Endothelial cell of umbilical vein (primary cell): Measurements from ENCODE around the gene FAM174B. TPM values are rescaled to one million over a fixed set of nuclear protein-coding genes. Genes with fewer than 3 reads are reported as not detected.

Source experiments
- BruUV-seq: library from RNA; stranded (reverse); fragments of 400-500 nt; replicated peaks from 2 replicates; lab custom pipeline; 2021; lab: Mats Ljungman, UMichigan
- CTCF ChIA-PET: fragments of 300-600, 350-600 bp; sonication (Branson Sonifier 250); formaldehyde crosslinking; loops from one replicate; lab custom pipeline; 2021; ENCODE audit warnings: antibody characterized with exemption, inconsistent platforms; lab: Charles Lee
- POLR2A ChIA-PET: fragments of 300-600, 350-600 bp; sonication (Branson Sonifier 250); formaldehyde crosslinking; loops from one replicate; lab custom pipeline; 2021; ENCODE audit warnings: antibody characterized with exemption, inconsistent platforms; lab: Charles Lee
- DNase-seq: peaks from one replicate; pipeline ENCODE4 v3.0.0-alpha.2; 2011; ENCODE audit warnings: low read depth, low spot score
- FAIRE-seq: peaks from 2 replicates; lab custom pipeline; 2011; peaks lifted over from hg19 to GRCh38; lab: Jason Lieb, UNC
- H2AFZ ChIP-seq: 2 replicates; pipeline ENCODE4 v1.6.0; 2012; ENCODE audit warnings: low read depth, low read length, control low read depth, inconsistent platforms
- H3K27ac ChIP-seq: 2 replicates; pipeline ENCODE4 v1.5.1; 2011; ENCODE audit warnings: low read depth, mild to moderate bottlenecking, control low read depth, low read length, moderate library complexity; ENCODE audit not compliant: insufficient read depth
- H3K27me3 ChIP-seq, 2 experiments: 2 replicates each; pipeline versions ENCODE4 v1.6.0 to v1.6.1; 2011; ENCODE audit warnings: low read length in 2 of 2, mixed read lengths in 1 of 2; ENCODE audit not compliant: control insufficient read depth in 2 of 2, insufficient read depth in 2 of 2
- H3K36me3 ChIP-seq, 2 experiments: 2 replicates in 1 of 2; 3 replicates in 1 of 2; pipeline ENCODE4 v1.5.1; 2011; ENCODE audit warnings: low read length in 2 of 2, mild to moderate bottlenecking in 1 of 2, moderate library complexity in 1 of 2; ENCODE audit not compliant: control insufficient read depth in 2 of 2, insufficient read depth in 2 of 2; ENCODE audit errors: extremely low read depth in 1 of 2
- H3K4me1 ChIP-seq: 3 replicates; pipeline ENCODE4 v1.5.1; 2011; ENCODE audit warnings: mild to moderate bottlenecking, low read length; ENCODE audit not compliant: control insufficient read depth, insufficient read depth; ENCODE audit errors: extremely low read depth
- H3K4me2 ChIP-seq: 2 replicates; pipeline ENCODE4 v1.6.1; 2011; ENCODE audit warnings: low read length, control low read depth, mixed read lengths; ENCODE audit not compliant: insufficient read depth
- H3K4me3 ChIP-seq, 3 experiments: fragments of 200-600 bp in 1 of 3; sonication (generic), shearing (Covaris generic) in 1 of 3; replicated peaks in 1 of 3; 2 replicates each; pipeline ENCODE4 v1.5.1; 2011 to 2016; ENCODE audit warnings: control low read depth in 3 of 3, low read length in 3 of 3, mild to moderate bottlenecking in 2 of 3, inconsistent platforms in 1 of 3, low read depth in 1 of 3, moderate library complexity in 1 of 3; ENCODE audit not compliant: insufficient read depth in 1 of 3
- H3K79me2 ChIP-seq: 2 replicates; pipeline ENCODE4 v1.6.0; 2012; ENCODE audit warnings: low read length, inconsistent platforms; ENCODE audit not compliant: control insufficient read depth, insufficient read depth
- H3K9ac ChIP-seq: replicated peaks from 2 replicates; pipeline ENCODE3; 2011; ENCODE audit warnings: low read length, control low read depth; ENCODE audit not compliant: insufficient read depth; ENCODE audit errors: extremely low read depth
- H3K9me1 ChIP-seq: replicated peaks from 3 replicates; pipeline ENCODE4 v1.6.0; 2011; ENCODE audit warnings: mild to moderate bottlenecking, low read length; ENCODE audit not compliant: control insufficient read depth, insufficient read depth; ENCODE audit errors: extremely low read depth
- H3K9me3 ChIP-seq: replicated peaks from 2 replicates; pipeline ENCODE4 v1.5.1; 2012; ENCODE audit warnings: low read length, inconsistent platforms; ENCODE audit not compliant: control insufficient read depth, insufficient read depth
- H4K20me1 ChIP-seq: replicated peaks from 2 replicates; pipeline ENCODE3; 2011; ENCODE audit warnings: mild to moderate bottlenecking, low read length; ENCODE audit not compliant: control insufficient read depth, insufficient read depth; ENCODE audit errors: extremely low read depth
- MYC ChIP-seq: IDR thresholded peaks from one replicate; pipeline ENCODE4 v1.6.1; 2011; ENCODE audit warnings: mild to moderate bottlenecking, low read depth, low read length
- POLR2A ChIP-seq: IDR thresholded peaks from 2 replicates; pipeline ENCODE4 v1.6.1; 2012; ENCODE audit warnings: low read depth, mild to moderate bottlenecking, control low read depth, low read length
- dilution Hi-C: fragments of 300-500 bp; cut with MboI; formaldehyde crosslinking; loops from one replicate; pipeline ENCODE4 v1.15.0; 2019; ENCODE audit warnings: low sequenced_read_pairs; ENCODE audit not compliant: extremely low pct_ligation_motif_present
- intact Hi-C: fragments of 100-400 bp; cut with micrococcal nuclease; formaldehyde crosslinking; loops from one replicate; pipeline ENCODE4 v1.10.0; 2022
- polyA plus RNA-seq, 4 experiments: library from polyadenylated mRNA; depleted of rRNA in 3 of 4; stranded (reverse) in 3 of 4; unstranded in 1 of 4; fragments of >200 nt; gene quantifications; 2 replicates each; pipeline versions ENCODE4 v1.2.1 to v1.2.3, GENCODE V29; 2011 to 2012; ENCODE audit warnings: missing spikeins in 1 of 4
- total RNA-seq: library from RNA; stranded (reverse); gene quantifications from 2 replicates; pipeline ENCODE4 v1.2.3, GENCODE V29; 2021
- TF ChIP-seq, protein P1 (sequence below): IDR thresholded peaks from 2 replicates; pipeline ENCODE4 v1.6.1; 2011; ENCODE audit not compliant: insufficient read depth, insufficient read length
- TF ChIP-seq, protein P2 (sequence below), 2 donors: IDR thresholded peaks; 1 replicate in 1 of 2; 2 replicates in 1 of 2; pipeline ENCODE4 v1.5.1; 2011; ENCODE audit warnings: low read length in 2 of 2, mild to moderate bottlenecking in 2 of 2, moderate library complexity in 2 of 2, control low read depth in 1 of 2, inconsistent platforms in 1 of 2, low read depth in 1 of 2; ENCODE audit not compliant: insufficient read depth in 1 of 2; ENCODE audit errors: extremely low read depth in 1 of 2

FAM174B gene
- total and polyA plus RNA-seq, 2 donors (not counting 3 experiments of a cell fraction or from before 2014, with no cell fraction given), result 25.9 to 30.2 TPM

DNA sequence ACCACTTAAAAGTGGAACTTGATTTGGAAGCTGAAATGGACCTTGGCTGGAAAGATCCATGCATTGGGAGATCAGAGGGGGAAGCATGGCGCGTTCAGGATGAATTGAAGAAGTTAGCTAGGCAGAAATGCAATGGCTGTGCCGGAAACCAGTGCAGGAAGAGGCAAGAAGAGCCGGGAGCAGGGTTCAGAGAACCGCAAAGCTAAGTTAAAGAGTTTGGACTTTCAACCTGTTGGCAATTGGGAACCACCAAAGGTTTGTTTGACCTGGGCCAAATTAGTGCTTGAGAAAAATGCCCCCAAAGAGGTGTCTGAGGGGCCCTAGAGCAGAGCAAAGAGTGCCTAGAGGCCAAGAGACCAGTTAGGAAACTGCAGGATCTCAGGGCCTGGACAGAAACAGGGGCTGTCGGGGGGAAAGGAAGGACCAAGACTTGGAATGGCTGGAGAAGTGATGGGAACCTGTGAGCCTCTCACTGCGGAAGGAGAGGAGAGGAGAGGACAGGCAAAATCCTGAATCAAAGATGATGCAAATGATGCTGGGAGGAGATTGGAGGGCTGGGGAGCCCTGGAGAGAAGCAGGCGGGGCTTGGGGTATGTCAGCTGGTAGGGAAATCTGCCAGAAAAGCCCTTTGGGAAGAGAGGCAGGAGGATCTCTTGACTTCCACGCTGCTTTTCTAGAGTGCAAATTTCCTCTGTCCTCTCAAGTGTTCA is 49.3 kb downstream of the FAM174B start:
- H4K20me1 ChIP-seq, result no peaks in the 10 kb centered on the region
- no peak for TF ChIP-seq MYC
- no peak overlapping the region for H2AFZ ChIP-seq
- no peaks in the 10 kb centered on the region for H3K9me1 ChIP-seq
- H3K36me3 ChIP-seq, result no peaks in the 10 kb centered on the region
- no peaks in the 10 kb centered on the region for H3K79me2 ChIP-seq
- no TSS peak for BruUV-seq
- no peak overlapping the region for H3K4me2 ChIP-seq
- intact Hi-C loops (no loop called here), dilution Hi-C loops (no loop called here)
- no peak overlapping the region for H3K27ac ChIP-seq
- FAIRE-seq, result no peak
- ChIA-PET CTCF (interaction anchor here (1.4 kb wide), 1 partner anchor 84 kb away, joined by 5 read pairs; no protein-coding TSS in a partner anchor), POLR2A (no interaction called here)
- no peak overlapping the region for H3K4me3 ChIP-seq
- no peaks in the 10 kb centered on the region for H3K27me3 ChIP-seq
- no peak overlapping the region for H3K9ac ChIP-seq
- H3K9me3 ChIP-seq, result no peaks in the 10 kb centered on the region
- no peak for DNase-seq
- H3K4me1 ChIP-seq, result no peaks in the 10 kb centered on the region

DNA sequence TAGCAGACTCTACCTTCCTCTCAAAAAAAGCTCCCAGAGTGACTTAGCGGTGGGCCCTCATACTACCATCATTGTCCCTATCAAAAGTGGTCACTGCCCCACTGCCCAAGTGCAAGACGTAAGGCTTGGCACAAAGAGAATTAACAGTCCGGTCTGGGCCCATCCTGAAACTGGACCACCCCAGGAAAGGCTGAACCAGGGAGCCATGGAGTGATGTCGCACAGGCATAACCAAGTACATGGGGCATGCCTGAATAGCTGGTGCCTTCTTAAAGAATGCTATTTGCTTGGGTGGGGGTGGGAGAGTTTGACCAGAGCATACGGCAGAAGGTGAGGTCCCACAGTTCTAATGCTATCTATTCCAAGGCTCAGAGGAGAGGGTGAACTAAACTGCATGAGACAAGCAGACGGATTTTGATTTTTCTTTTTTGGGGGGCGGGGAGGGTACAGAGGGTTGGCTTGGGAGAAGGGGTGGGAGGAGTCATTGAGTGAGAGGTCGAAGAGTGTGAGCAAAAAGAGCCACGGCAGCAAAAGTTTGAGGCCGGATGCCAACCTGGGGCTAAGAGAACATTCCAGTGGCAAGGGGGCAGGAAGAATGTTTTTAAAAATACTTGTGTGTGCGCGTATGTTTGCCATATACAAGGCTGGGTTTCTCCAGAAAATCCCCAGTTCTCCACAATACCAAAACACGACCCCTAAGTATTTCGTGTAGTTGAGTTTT is 50.2 kb downstream of the FAM174B start:
- Histone ChIP-seq H3K9me3 (no peaks in the 10 kb centered on the region), H3K36me3 (no peaks in the 10 kb centered on the region), H4K20me1 (no peaks in the 10 kb centered on the region), H3K9ac (no peak overlapping the region), H3K27ac (no peak overlapping the region), H3K4me3 (no peak overlapping the region), H3K4me1 (no peaks in the 10 kb centered on the region), H3K9me1 (no peaks in the 10 kb centered on the region), H3K4me2 (no peak overlapping the region), H3K79me2 (no peaks in the 10 kb centered on the region), H3K27me3 (no peaks in the 10 kb centered on the region), H2AFZ (no peak overlapping the region)
- ChIA-PET POLR2A (no interaction called here), CTCF (interaction anchor here (1.4 kb wide), 1 partner anchor 83 kb away, joined by 5 read pairs; no protein-coding TSS in a partner anchor)
- no TSS peak for BruUV-seq
- TF ChIP-seq, protein P1, sequence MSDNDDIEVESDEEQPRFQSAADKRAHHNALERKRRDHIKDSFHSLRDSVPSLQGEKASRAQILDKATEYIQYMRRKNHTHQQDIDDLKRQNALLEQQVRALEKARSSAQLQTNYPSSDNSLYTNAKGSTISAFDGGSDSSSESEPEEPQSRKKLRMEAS, result no peak
- TF ChIP-seq POLR2A, result no peak
- TF ChIP-seq, protein P2, sequence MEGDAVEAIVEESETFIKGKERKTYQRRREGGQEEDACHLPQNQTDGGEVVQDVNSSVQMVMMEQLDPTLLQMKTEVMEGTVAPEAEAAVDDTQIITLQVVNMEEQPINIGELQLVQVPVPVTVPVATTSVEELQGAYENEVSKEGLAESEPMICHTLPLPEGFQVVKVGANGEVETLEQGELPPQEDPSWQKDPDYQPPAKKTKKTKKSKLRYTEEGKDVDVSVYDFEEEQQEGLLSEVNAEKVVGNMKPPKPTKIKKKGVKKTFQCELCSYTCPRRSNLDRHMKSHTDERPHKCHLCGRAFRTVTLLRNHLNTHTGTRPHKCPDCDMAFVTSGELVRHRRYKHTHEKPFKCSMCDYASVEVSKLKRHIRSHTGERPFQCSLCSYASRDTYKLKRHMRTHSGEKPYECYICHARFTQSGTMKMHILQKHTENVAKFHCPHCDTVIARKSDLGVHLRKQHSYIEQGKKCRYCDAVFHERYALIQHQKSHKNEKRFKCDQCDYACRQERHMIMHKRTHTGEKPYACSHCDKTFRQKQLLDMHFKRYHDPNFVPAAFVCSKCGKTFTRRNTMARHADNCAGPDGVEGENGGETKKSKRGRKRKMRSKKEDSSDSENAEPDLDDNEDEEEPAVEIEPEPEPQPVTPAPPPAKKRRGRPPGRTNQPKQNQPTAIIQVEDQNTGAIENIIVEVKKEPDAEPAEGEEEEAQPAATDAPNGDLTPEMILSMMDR (IDR thresholded peaks at IDR 0.05; ENCODE audit: extremely low read depth in 1 of 2, insufficient read depth in 1 of 2, low read depth in 1 of 2, low read length in 2 of 2), result no peak
- TF ChIP-seq MYC, result no peak
- dilution Hi-C loops (no loop called here), intact Hi-C loops (no loop called here)
- FAIRE-seq (no peak), DNase-seq (no peak)
